Activated T-cell treated with anti-CD3 and anti-CD28 coated beads for 48 hours (primary cell): ENCODE results near the gene RSL1D1.
"Not testable (repeated sequence)": the region's sequence is repeated elsewhere in the genome, so short reads cannot be mapped to it uniquely, and the experiment has no call there.

Source experiments
- DNase-seq: peaks from one replicate; pipeline ENCODE4 v3.0.0-alpha.2; 2020; ENCODE audit warnings: low read depth

The RSL1D1 gene

DNA sequence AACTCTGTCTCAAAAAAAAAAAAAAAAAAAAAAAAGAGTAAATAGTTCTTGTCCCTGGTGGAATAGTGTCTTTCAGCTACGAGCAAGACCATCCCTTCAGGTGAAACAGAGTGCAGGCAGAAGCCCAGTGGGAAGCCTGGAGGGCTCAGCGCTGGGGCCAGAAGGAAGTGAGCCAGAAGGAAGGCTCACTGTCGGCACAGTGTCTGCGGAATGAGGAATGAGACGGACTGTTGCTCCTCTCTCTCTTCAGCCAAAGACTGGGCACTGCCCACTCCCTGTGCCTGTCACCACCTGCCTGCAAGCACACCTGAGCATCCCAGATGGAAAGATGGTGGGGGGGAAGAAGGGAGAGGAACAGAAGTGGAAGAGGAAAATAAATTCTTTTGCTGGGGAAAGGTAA lies 7.5 kb downstream of the RSL1D1 start:
- no peak for DNase-seq

DNA sequence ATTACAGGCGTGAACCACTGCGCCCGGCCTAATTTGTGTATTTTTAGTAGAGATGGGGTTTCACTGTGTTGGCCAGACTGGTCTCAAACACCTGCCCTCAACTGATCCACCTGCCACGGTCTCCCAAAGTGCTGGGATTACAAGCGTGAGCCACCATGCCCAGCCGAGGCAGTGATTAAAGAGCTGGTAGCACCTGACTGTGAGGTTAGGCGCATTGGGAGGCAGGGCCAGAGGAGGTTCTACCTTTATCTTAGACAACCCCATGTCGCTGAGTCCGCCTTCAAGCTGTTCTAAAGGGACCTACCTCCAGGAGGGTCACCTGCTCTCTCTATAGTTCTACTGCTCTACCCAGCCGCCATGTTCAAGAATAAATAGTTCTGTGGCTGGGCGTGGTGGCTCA lies 8.1 kb downstream of the RSL1D1 start:
- DNase-seq = no peak

DNA sequence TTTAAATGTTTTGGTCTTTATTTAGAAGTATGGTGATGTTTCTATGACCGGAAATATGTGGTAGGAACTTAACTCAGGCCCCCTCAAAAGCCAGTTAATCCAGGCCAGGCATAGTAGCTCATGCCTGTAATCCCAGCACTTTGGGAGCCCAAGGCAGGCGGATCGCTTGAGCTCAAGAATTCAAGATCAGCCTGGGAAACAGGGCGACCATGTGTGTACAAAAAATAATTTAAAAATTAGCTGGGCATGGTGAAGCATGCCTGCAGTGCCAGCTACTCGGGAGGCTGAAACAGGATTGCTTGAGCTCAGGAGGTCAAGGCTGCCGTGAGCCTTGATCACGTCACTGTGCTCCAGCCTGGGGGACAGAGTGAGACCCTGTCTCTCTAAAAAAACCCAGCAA lies 10.3 kb downstream of the RSL1D1 start:
- DNase-seq = no peak

DNA sequence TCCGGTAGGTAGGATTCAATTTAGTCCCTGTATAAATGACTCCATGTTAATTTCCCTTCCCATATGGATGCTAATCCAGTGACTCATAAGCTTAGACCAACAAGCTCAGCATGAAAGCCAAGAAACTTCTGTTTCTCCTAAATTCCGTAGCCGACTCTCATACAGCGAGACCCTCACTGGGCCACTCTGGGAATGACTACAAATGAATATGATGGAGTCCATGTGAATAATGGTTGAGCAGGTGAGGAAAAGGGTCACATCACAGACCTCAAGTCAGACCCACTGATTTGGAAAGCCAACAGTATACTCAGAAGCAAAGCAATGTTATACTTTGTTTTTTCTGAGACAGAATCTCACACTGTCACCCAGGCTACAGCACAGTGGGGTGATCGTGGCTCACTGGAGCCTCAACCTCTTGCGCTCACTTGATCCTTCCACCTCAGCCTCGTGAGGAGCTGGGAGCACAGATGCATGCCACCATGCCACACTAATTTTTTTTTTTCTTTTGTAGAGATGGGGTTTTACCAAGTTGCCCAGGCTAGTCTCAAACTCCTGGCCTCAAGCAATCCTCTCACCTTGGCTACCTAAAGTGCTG lies 14.6 kb downstream of the RSL1D1 start:
- no peak for DNase-seq

DNA sequence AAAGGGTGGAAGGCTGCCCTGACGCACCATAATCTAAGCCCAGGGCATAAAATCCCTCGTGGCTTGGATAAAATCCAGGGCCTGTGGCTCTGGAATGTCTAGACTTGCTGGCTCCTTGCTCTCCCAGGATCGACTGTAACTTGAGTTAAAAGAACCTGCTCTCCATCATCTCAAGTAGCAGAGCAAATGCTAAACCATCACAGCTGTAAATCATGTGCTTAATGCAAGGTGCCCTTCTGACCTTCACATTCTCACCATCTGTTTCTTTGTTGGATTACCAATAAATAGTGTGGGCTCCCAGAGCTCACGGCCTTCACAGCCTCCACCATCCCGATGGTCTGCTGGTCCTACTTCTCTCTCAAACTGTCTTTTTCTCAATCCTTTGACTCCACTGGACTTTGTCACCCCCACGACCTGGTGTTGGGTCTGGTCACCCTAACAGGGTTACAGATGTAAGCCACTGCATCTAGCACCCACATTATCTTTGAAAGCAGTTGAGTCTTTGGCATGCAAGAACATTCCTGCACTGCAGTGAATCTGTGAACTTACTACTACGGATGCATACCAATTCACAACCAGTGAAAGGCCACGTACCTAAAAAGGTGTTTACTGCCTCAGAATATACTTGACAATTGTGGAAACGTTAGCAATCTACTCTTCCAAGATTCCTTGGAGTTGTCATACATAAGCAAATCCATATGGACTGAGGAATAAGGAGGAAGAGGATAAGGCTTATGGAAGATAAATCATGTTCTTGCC lies 15.3 kb downstream of the RSL1D1 start:
- no peak for DNase-seq

DNA sequence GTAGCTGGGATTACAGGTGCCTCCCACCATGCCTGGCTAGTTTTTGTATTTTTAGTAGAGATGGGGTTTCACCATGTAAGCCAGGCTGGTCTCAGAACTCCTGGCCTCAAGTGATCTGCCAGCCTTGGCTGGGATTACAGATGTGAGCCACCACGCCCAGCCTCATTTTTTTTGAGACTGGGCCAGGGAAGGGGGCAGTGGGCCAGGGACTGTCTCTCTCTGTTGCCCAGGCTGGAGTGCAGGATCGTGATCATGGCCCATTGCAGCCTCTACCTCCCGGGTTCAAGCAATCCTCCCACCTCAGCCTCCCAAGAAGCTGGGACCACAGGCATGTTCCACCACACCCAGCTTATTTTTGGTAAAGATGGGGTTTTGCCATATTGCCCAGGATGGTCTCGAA lies 16.0 kb downstream of the RSL1D1 start:
- DNase-seq = no peak

DNA sequence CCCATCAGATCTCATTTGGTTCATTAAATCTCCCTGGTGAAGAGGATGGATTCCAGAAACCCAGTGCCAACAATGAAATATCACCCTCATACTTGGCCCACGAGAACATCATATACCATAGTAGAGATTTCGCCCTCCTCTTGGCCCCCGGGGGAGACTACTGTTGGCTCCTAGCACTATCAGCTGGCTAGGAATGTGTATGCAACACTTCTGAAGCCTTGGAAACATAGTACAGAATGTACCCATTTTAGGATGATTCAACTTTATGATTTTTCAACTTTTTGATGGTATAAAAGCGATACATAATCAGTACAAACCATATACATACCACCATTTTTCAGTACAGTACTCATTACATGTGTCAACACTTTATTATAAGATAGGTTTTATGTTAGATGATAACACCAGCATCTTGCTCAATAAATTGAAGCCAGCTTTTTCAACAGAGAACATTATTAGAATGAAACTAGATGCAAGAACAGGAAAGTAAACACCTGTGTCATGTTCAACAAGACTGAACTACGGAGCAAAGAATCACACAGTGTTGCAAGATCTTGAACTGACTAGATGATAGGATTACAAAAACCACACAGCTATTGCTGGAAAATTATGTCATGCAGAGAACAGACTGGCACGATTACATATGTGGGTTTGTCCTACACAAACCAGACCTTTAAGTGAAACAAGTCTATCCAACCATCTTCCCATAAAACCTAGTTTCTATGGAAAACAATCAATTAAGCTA lies 17.2 kb downstream of the RSL1D1 start:
- no peak for DNase-seq

DNA sequence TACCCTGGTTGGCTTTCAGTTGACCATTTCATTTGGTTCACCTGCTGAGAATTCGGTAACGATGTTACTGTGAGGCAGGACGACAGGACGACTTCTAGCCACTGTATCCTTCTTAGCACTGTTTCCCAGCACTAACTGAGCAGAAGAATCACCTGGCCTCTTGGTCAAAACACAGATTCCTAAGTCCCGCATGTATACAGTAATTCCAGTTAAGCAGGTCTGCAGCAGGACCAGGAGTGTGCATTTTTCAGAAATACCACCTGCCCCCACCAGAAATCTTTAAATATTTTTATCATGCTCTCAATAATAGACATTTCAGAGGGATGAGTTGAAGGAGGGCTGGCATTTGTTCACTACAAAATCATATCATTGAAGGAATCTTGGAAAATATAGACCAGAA lies 22.6 kb downstream of the RSL1D1 start:
- no peak for DNase-seq

DNA sequence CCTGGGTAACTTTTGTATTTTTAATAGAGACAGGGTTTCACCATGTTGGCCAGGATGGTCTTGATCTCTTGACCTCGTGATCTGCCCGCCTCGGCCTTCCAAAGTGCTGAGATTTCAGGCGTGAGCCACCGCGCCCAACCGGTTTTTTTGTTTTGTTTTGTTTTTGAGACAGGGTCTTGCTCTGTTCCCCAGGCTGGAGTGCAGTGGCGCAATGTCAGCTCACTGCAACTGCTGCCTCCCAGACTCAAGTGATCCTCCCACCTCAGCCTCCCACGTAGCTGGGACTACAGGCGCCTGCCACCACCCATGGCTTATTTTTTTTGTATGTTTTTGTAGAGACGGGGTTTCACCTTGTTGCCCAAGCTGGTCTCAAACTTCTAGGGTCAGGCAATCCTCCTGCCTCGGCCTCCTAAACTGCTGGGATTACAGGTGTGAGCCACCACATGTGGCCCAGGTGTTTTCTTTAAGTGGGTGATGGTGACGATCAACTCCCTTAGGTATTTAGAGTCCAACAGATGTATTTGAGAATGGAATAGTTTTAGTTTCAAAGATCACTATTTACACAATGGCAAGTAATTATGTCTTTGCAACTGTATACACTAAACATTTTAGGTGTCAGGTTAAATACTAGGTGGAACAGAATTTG lies 25.7 kb downstream of the RSL1D1 start:
- DNase-seq = not testable (repeated sequence)

DNA sequence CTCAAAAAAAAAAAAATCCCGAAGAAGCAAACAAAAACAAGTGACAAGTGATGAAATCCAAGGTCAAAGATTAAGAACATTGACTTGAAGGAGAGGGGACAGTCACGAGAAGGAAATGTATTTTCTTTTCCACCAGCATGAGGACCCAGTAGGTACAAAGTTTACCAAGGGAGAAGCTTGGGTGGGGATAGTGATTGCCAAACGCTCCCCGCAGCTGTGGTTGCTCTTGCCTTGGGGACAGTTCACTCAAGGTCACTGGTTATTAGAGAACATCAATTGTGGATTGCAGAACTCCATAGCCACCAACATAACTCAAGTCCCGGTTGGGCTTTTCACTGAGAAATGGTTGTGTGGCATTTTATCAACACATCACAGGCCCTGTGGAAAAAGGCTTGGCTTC lies 27.0 kb downstream of the RSL1D1 start:
- no peak for DNase-seq

DNA sequence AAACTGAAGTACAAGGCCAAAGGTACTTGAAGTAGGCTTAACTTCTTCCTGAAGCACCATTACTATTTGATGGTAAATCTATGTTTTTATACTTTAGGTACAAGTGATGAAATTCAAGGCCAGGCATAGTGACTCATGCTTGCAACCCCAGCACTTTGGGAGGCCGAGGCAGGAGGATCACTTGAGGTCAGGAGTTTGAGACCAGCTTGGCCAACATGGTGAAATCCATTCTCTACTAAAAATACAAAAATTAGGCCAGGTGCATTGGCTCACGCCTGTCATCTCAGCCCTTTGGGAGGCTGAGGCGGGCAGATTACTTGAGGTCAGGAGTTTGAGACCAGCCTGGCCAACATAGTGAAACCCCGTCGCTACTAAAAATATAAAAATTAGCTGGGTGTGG lies 27.7 kb downstream of the RSL1D1 start:
- not testable (repeated sequence) for DNase-seq

DNA sequence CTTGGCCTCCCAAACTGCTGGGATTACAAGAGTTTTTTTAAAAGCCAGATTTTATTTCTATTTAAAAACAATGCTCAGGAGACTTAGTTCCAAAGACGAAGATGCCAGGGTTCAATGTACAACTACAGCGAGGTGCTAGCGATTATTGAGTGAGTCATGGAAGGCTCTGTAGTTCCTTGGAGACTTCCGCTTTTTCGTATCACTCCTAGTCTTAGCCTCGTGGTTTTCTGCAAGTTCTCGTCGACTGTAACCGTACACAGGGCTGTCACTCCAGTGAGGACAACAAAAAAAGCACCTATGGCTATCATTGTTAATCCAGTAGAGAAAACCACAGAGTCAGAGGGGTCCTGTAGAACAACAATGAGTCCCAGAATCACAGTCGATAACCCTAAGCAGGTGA lies 31.5 kb downstream of the RSL1D1 start:
- no peak for DNase-seq

DNA sequence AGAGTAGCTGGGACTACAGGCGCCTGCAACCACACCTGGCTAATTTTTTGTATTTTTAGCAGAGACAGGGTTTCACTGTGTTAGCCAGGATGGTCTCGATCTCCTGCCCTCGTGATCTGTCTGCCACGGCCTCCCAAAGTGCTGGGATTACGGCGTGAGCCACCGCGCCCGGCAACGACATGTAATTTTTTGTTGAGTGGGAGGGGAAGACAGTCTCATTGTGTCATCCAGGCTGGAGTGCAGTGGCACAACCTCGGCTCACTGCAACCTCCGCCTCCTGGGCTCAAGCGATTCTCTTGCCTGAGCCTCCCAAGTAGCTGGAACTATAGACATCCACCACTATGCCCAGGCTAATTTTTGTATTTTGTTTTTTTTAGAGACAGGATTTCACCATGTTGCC lies 32.4 kb downstream of the RSL1D1 start:
- not testable (repeated sequence) for DNase-seq

DNA sequence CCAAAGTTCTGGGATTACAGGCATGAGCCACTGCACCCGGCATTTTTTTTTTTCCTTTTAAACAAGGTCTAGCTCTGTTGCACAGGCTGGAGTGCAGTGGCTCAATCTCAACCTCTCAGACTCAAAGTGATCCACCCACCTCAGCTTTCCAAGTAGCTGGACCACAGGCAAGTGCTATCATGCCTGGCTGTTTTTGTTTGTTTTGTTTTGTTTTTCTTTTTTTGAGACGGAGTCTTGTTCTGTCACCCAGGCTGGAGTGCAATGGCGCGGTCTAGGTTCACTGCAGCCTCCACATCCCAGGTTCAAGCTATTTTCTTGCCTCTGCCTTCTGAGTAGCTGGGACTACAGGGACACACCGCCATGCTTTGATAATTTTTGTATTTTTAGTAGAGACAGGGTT lies 35.2 kb downstream of the RSL1D1 start:
- DNase-seq = no peak

DNA sequence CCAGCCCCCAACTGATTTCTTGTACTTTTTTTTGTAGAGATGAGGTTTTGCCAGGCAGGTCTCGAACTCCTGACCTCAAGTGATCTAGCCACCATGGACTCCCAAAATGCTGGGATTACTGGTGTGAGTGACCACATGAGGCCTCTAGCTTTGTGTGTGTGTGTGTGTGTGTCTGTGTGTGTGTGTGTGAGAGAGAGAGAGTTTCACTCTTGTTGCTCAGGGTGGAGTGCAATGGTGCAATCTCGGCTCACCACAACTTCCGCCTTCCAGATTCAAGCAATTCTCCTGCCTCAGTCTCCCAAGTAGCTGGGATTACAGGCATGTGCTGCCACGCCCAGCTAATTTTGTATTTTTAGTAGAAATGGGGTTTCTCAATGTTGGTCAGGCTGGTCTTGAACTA lies 36.5 kb downstream of the RSL1D1 start:
- DNase-seq = not testable (repeated sequence)

DNA sequence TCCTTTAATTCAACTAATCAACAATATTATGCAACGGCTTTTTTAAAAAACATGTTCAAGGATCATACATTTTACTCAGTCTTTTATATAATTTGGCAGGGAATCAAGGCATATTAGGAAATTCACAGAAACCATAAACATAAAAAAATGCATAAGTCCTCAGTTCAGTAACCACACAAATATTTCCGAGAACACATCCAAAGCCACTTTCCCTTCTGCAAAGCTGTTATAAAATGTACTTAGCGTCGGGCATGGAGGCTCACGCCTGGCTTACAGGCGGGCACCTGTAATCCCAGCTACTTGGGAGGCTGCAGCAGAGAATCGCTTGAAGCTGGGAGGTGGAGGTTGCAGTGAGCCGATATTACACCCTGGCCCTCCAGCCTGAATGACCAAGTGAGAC lies 44.6 kb downstream of the RSL1D1 start:
- DNase-seq = no peak

DNA sequence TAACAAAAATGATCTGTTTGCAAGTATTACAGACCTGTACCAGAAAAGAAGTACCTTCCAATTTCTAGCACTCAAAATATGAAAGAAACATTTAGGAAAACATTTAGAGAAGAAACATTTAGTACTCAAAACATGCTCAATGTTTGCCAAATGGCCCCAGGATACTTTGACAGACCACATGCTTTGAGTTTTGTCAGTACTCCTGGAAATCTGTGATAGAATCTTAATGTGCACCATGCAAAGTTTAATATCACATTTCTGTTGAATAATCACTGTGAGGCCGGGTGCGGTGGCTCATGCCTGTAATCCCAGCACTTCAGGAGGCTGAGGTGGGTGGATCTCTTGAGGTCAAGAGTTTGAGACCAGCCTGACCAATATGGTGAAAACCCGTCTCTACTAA lies 45.8 kb downstream of the RSL1D1 start:
- no peak for DNase-seq

DNA sequence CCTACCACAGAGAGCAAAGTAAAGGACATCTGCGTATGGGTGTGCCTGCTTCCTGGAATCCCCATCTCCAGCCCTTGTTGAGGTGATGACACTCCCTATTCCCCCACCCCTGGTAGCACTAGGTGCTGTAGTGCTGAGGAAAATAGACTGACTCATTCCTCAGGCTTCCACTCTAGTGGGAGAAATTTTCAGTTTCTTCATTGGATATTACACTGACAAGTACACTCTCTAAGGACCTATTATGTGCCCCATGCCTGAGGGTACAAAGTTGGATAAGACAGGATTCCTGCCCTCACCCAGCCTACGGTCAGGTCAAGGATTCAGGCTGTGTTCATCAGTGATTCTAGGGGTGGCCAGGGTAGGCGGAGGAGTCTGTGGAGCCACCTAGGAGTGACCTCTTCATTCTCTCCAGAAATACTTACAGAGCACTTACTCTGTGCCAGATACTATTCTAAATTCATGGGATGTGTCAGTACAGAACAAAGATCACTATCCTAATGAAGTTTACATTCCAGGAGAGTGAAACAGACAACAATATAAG lies 49.8 kb downstream of the RSL1D1 start:
- DNase-seq = no peak

DNA sequence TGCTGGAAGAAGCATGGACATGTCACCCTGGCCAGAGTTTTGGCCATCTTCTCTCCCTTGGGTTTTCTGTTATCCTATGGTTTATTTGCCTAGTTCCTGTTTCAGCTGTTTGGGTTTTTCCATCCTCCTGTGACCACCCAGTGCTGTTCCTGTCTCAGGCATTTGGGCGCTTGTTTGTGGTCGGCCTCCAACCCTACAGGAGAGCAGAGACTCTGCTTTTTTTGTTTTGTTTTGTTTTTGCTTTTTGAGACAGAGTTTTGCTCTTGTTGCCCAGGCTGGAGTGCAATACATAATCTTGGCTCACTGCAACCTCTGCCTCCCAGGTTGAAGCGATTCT lies 51.0 kb downstream of the RSL1D1 start:
- no peak for DNase-seq

DNA sequence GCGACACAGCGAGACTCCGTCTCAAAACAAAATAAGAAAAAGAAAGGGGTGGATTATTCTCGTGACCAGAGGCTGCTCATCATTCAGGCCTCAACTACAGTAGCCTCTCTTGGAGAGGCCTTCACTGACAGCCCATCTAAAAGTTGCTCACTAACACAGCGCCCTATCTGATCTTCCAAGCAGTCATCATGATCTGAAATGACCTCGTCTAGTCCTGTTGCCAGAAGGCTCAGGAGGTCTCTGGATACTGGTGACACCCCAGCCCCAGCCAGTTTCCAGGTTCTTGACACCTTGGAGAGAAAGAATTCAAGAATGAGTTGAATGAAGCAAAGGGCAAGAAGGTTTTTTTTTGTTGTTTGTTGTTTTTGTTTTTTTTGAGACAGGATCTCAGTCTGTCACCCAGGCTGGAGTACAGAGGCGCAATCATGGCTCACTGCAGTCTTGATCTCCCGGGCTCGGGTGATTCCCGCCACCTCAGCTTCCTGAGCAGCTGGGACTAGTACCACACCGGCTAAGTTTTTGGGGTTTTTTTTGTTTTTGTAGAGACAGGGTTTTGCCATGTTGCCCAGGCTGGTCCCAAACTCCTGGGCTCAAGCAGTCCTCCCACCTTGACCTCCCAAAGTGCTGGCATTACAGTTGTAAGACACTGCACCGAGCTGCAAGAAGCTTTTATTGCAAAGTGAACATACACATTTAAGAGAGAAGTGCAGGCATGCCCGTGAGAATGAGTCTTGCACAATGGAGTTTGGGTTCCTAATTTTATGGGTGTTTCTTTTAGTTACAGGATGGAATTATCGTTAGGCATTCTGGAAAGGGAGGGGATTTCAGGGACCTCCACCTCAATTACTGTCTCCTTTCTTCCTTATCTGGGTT lies 51.6 kb downstream of the RSL1D1 start:
- no peak for DNase-seq

DNA sequence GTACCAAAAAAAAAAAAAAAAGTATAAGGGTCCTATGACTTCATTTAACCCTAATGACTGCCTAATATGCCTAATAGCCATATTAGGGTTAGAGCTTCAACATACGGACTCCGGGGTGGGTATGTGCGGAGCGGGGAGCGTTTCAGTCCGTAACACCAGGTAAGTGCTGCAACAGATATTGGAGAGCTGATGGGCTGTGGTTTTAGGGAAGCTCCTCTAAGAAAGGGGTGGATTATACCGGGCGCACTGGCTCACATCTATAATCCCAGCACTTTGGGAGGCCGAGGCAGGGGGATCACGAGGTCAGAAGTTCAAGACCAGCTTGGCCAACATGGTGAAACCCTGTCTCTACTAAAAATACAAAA lies 52.3 kb downstream of the RSL1D1 start:
- DNase-seq = no peak

DNA sequence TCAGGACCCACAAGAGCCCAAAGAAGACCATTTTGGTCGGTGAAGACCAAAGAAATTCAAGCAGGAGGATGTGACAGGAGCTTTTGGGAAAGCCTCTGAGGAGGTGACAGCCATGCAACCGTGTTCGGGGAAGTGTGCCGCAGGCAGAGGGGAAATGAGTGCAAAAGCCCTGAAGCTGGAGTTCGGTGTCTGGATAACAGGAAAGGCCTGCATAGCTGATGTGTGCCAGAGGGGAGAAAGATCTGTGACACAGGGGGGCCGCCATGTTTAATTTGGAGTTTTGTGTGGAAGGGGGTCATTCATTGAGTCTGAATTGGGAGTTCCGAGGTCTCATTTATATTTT lies 53.4 kb downstream of the RSL1D1 start:
- no peak for DNase-seq
